Prostate gland (tissue), 2 donors: ENCODE results near the gene SORBS1. TPM values are rescaled to one million over a fixed set of nuclear protein-coding genes. Genes with fewer than 3 reads are reported as not detected.

Experiments used
- DNase-seq: peaks from one replicate; pipeline ENCODE4 v3.0.0-alpha.2; 2019; ENCODE audit warnings: low spot score
- H3K27ac ChIP-seq, 2 donors: fragments of 200-600 bp; sonication (generic); 2 replicates each; pipeline ENCODE4 v1.5.1; 2017 to 2019
- H3K27me3 ChIP-seq: fragments of 200-600 bp; sonication (generic); replicated peaks from 2 replicates; pipeline ENCODE4 v1.5.1; 2019; ENCODE audit not compliant: insufficient read depth
- H3K36me3 ChIP-seq, 2 donors: fragments of 200-600 bp; sonication (generic); 1 replicate in 1 of 2; 2 replicates in 1 of 2; pipeline versions ENCODE4 v1.5.1 to v1.8.1; 2017 to 2019
- H3K4me1 ChIP-seq: fragments of 200-600 bp; sonication (generic); replicated peaks from 2 replicates; pipeline ENCODE4 v1.5.1; 2019
- H3K4me3 ChIP-seq, 2 donors: fragments of 200-600 bp; sonication (generic); 2 replicates each; pipeline ENCODE4 v1.5.1; 2017 to 2019
- H3K9me3 ChIP-seq: fragments of 200-600 bp; sonication (generic); 2 replicates; pipeline ENCODE4 v1.5.1; 2017
- CTCF ChIP-seq, 4 experiments: fragments of 200-600 bp in 2 of 4; fragments of 450-650 bp in 2 of 4; sonication (generic) in 2 of 4; IDR thresholded peaks; 1 replicate in 3 of 4; 2 replicates in 1 of 4; pipeline ENCODE4 v1.5.1; 2016 to 2019; ENCODE audit warnings: antibody characterized with exemption in 4 of 4, mild to moderate bottlenecking in 2 of 4, moderate library complexity in 2 of 4
- POLR2A ChIP-seq: fragments of 450-650 bp; IDR thresholded peaks from one replicate; pipeline ENCODE4 v1.6.1; 2016; ENCODE audit warnings: antibody characterized with exemption, mild to moderate bottlenecking
- POLR2AphosphoS5 ChIP-seq: sonication (generic); formaldehyde crosslinking; IDR thresholded peaks from one replicate; pipeline ENCODE4 v1.6.1; 2017; ENCODE audit warnings: antibody characterized with exemption
- WGBS: methylation state at CpG from one replicate; pipeline ENCODE4 v1.1.5; 2018; 5-methylcytosine and 5-hydroxymethylcytosine counted together
- intact Hi-C: fragments of 100-400 bp; cut with DNase I; formaldehyde crosslinking; loops from one replicate; pipeline ENCODE4 v1.14.2; 2022
- total RNA-seq, 2 donors: library from RNA; depleted of rRNA; stranded (reverse); fragments of >200 nt; gene quantifications; one replicate each; pipeline ENCODE4 v1.1.0, GENCODE V29; 2016

Gene SORBS1
- total RNA-seq, 2 donors from 2014 or later: 84.6 to 189 TPM

GRCh38 chr10:95567903-95568630 is 6.9 kb upstream of the SORBS1 start:
- Histone ChIP-seq H3K4me3 (no peak overlapping the region), H3K36me3 (no peaks in the 10 kb centered on the region), H3K4me1 (no peaks in the 10 kb centered on the region), H3K27me3 (no peaks in the 10 kb centered on the region), H3K27ac (no peak overlapping the region), H3K9me3 (no peaks in the 10 kb centered on the region)
- 74% methylated on average over 5 of the region's 5 CpGs for WGBS
- intact Hi-C loops: no loop called here
- no peak for DNase-seq
- TF ChIP-seq CTCF (IDR thresholded peaks at IDR 0.05) (no peak), POLR2A (no peak), POLR2AphosphoS5 (no peak)

GRCh38 chr10:95566136-95566535 is 5.0 kb upstream of the SORBS1 start:
- Histone ChIP-seq H3K36me3 (no peaks in the 10 kb centered on the region), H3K4me1 (no peaks in the 10 kb centered on the region), H3K4me3 (no peak overlapping the region), H3K27me3 (no peaks in the 10 kb centered on the region), H3K27ac (peak overlapping the region in 1 of 2 donors; percentile 41), H3K9me3 (no peaks in the 10 kb centered on the region)
- no peak for DNase-seq
- TF ChIP-seq CTCF (IDR thresholded peaks at IDR 0.05) (no peak), POLR2A (no peak), POLR2AphosphoS5 (no peak)
- WGBS: 88% methylated on average over 6 of the region's 6 CpGs
- intact Hi-C loops: no loop called here

- no peak overlapping the region for H3K4me3 ChIP-seq
- WGBS: 57% methylated on average over 7 of the region's 7 CpGs
- peak overlapping the region in 1 of 2 donors; percentile 41 for H3K27ac ChIP-seq
- intact Hi-C loops: no loop called here
- H3K9me3 ChIP-seq: no peaks in the 10 kb centered on the region
- no peaks in the 10 kb centered on the region for H3K4me1 ChIP-seq
- DNase-seq: no peak
- no peaks in the 10 kb centered on the region for H3K27me3 ChIP-seq
- no peak for TF ChIP-seq POLR2AphosphoS5
- TF ChIP-seq CTCF (IDR thresholded peaks at IDR 0.05): no peak
- TF ChIP-seq POLR2A: no peak
- H3K36me3 ChIP-seq: no peaks in the 10 kb centered on the region
Observed at GRCh38 chr10:95565336-95565735, 4.2 kb upstream of the SORBS1 start.

- H3K27ac ChIP-seq: no peak overlapping the region
- no peak overlapping the region for H3K4me3 ChIP-seq
- no peak for DNase-seq
- intact Hi-C loops: loop anchor here (5.0 kb wide), 1 partner anchor 38 kb away; no protein-coding TSS in a partner anchor
- H3K9me3 ChIP-seq: no peaks in the 10 kb centered on the region
- no peaks in the 10 kb centered on the region for H3K4me1 ChIP-seq
- H3K36me3 ChIP-seq: no peaks in the 10 kb centered on the region
- WGBS: 94% methylated on average over 7 of the region's 7 CpGs
- TF ChIP-seq POLR2AphosphoS5 (no peak), POLR2A (no peak), CTCF (IDR thresholded peaks at IDR 0.05) (no peak)
- H3K27me3 ChIP-seq: no peaks in the 10 kb centered on the region
Observed at GRCh38 chr10:95564291-95564690, 3.1 kb upstream of the SORBS1 start.

- no peak for DNase-seq
- TF ChIP-seq POLR2AphosphoS5 (no peak), CTCF (IDR thresholded peaks at IDR 0.05) (no peak), POLR2A (no peak)
- no peaks in the 10 kb centered on the region for H3K4me1 ChIP-seq
- H3K27me3 ChIP-seq: no peaks in the 10 kb centered on the region
- no peaks in the 10 kb centered on the region for H3K36me3 ChIP-seq
- H3K4me3 ChIP-seq: no peak overlapping the region
- H3K9me3 ChIP-seq: no peaks in the 10 kb centered on the region
- 64% methylated on average over 7 of the region's 7 CpGs for WGBS
- peak overlapping the region in 1 of 2 donors; percentile 92 for H3K27ac ChIP-seq
- intact Hi-C loops: loop anchor here (5.0 kb wide), 1 partner anchor 40 kb away; no protein-coding TSS in a partner anchor
Observed at GRCh38 chr10:95562341-95562965, 1.3 kb upstream of the SORBS1 start.
